SU-DHL-6 (cell line): ENCODE data around the gene TCF23.
"Not testable (repeated sequence)": the region's sequence is repeated elsewhere in the genome, so short reads cannot be mapped to it uniquely, and the experiment has no call there.

ENCODE experiments used
- H2AFZ ChIP-seq: fragments of 200-600 bp; sonication (generic); 2 replicates; pipeline ENCODE4 v1.6.1; 2014; ENCODE audit warnings: low read depth, mild to moderate bottlenecking, moderate library complexity, mixed read lengths, antibody characterized with exemption, low read length; ENCODE audit not compliant: severe bottlenecking
- H3F3A ChIP-seq: fragments of 200-600 bp; shearing (Covaris generic); 2 replicates; pipeline ENCODE4 v1.6.0; 2016; ENCODE audit warnings: antibody characterized with exemption, mild to moderate bottlenecking; ENCODE audit not compliant: insufficient read depth
- H3K27ac ChIP-seq: fragments of 200-600 bp; sonication (generic); 2 replicates; pipeline ENCODE4 v1.5.1; 2016; ENCODE audit warnings: low read depth, mild to moderate bottlenecking, low read length, moderate library complexity, mixed read lengths
- H3K27me3 ChIP-seq: fragments of 200-600 bp; sonication (generic), shearing (Covaris generic); 2 replicates; pipeline ENCODE4 v1.6.0; 2014; ENCODE audit warnings: mild to moderate bottlenecking, low read length
- H3K36me3 ChIP-seq: fragments of 200-600 bp; sonication (generic); 2 replicates; pipeline ENCODE4 v1.6.1; 2014; ENCODE audit warnings: mild to moderate bottlenecking, low read length, mixed read lengths
- H3K4me2 ChIP-seq: fragments of 300-600, 200-600 bp; shearing (Covaris generic), sonication (generic); 2 replicates; pipeline ENCODE4 v1.6.0; 2014; ENCODE audit warnings: low read length, low read depth, mild to moderate bottlenecking; ENCODE audit not compliant: poor library complexity, severe bottlenecking
- H3K4me3 ChIP-seq: fragments of 200-600 bp; sonication (generic); 2 replicates; pipeline ENCODE4 v1.5.1; 2014; ENCODE audit warnings: antibody characterized with exemption, low read length, mild to moderate bottlenecking, mixed read lengths; ENCODE audit not compliant: insufficient read depth, poor library complexity, severe bottlenecking
- H3K79me2 ChIP-seq: fragments of 200-600 bp; sonication (generic); 2 replicates; pipeline ENCODE4 v1.6.1; 2014; ENCODE audit warnings: mild to moderate bottlenecking, low read length, moderate library complexity; ENCODE audit not compliant: insufficient read depth
- H3K9ac ChIP-seq: fragments of 200-600 bp; sonication (generic); 2 replicates; pipeline ENCODE4 v1.7.0; 2014; ENCODE audit warnings: mild to moderate bottlenecking, low read length
- H3K9me2 ChIP-seq: fragments of 200-600 bp; sonication (generic); replicated peaks from 2 replicates; pipeline ENCODE4 v1.6.1; 2014; ENCODE audit warnings: low read length; ENCODE audit not compliant: insufficient read depth
- H3K9me3 ChIP-seq: fragments of 200-600 bp; sonication (generic); 2 replicates; pipeline ENCODE4 v1.6.1; 2014; ENCODE audit warnings: low read length, mixed read lengths; ENCODE audit not compliant: insufficient read depth
- H4K20me1 ChIP-seq: fragments of 200-600 bp; sonication (generic); 2 replicates; pipeline ENCODE4 v1.6.1; 2014; ENCODE audit warnings: low read depth, mild to moderate bottlenecking, antibody characterized with exemption, low read length, moderate library complexity, mixed read lengths
- EZH2phosphoT487 ChIP-seq: fragments of 200-600 bp; sonication (generic), shearing (Covaris generic); conservative IDR thresholded peaks from 2 replicates; pipeline ENCODE4 v1.6.1; 2018; ENCODE audit warnings: mild to moderate bottlenecking, antibody characterized with exemption, low read length, moderate library complexity, mixed read lengths
- TF ChIP-seq, protein P1 (sequence below): fragments of 200-600 bp; sonication (generic); IDR thresholded peaks from one replicate; pipeline ENCODE4 v1.5.1; 2017; ENCODE audit warnings: antibody characterized with exemption, mild to moderate bottlenecking, low read length, moderate library complexity; ENCODE audit not compliant: insufficient read depth, poor library complexity, severe bottlenecking

The TCF23 gene

DNA sequence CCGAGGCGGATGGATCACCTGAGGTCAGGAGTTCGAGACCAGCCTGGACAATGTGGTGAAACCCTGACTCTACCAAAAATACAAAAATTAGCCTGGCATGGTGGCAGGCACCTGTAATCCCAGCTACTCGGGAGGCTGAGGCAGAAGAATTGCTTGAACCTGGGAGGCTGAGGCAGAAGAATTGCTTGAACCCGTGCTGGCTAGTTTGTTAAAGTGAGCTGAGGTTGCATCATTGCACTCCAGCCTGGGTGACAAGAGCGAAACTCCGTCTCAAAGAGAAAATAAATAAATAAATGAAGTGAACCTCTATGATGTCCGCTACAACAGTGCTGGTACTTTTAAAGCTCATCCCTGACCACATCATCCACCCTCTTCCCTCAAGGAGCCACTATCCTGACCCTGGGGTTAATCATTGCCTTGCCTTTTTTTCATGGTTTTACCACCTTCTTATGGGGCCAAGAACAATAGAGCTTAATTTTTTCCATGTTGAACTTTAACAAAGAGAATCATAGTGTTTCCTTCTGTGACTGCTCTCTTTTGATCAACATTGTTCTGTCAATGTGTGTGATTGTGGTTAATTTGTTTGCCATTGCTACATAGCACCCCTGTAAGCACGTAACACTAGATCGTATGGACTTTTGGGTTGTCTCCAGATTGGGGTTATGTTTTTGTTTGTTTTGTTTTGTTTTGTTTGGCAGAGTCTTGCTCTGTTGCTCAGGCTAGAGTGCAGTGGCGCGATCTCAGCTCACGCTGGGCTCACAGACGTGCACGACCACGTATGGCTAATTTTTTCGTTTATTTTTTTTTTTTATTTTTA, 45.9 kb downstream of the TCF23 start:
- no peak overlapping the region for H3K9ac ChIP-seq
- H3K36me3 ChIP-seq = no peaks in the 10 kb centered on the region
- no peaks in the 10 kb centered on the region for H3K9me3 ChIP-seq
- H3F3A ChIP-seq = peaks cover 18% of the 10 kb centered on the region
- no peak overlapping the region for H3K4me2 ChIP-seq
- H3K4me3 ChIP-seq = no peak overlapping the region
- no peaks in the 10 kb centered on the region for H4K20me1 ChIP-seq
- TF ChIP-seq EZH2phosphoT487 = no peak
- TF ChIP-seq, protein P1, sequence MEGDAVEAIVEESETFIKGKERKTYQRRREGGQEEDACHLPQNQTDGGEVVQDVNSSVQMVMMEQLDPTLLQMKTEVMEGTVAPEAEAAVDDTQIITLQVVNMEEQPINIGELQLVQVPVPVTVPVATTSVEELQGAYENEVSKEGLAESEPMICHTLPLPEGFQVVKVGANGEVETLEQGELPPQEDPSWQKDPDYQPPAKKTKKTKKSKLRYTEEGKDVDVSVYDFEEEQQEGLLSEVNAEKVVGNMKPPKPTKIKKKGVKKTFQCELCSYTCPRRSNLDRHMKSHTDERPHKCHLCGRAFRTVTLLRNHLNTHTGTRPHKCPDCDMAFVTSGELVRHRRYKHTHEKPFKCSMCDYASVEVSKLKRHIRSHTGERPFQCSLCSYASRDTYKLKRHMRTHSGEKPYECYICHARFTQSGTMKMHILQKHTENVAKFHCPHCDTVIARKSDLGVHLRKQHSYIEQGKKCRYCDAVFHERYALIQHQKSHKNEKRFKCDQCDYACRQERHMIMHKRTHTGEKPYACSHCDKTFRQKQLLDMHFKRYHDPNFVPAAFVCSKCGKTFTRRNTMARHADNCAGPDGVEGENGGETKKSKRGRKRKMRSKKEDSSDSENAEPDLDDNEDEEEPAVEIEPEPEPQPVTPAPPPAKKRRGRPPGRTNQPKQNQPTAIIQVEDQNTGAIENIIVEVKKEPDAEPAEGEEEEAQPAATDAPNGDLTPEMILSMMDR = no peak
- H3K79me2 ChIP-seq = no peaks in the 10 kb centered on the region
- H2AFZ ChIP-seq = no peak overlapping the region
- H3K27ac ChIP-seq = no peak overlapping the region
- H3K9me2 ChIP-seq = no peaks in the 10 kb centered on the region
- H3K27me3 ChIP-seq = no peaks in the 10 kb centered on the region

DNA sequence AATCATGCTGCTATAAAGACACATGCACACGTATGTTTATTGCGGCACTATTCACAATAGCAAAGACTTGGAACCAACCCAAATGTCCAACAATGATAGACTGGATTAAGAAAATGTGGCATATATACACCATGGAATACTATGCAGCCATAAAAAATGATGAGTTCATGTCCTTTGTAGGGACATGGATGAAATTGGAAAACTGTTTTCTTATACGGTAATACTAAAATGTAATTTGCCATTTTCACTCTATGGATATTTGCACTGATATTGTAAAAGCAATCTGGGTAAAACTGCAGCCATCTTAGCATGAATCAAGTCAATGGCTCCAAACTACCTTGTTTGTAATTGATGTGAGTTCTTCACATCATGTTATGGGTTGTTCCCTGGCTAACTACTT, 47.0 kb downstream of the TCF23 start:
- peaks cover 18% of the 10 kb centered on the region for H3F3A ChIP-seq
- H3K4me2 ChIP-seq, H3K27ac ChIP-seq, H3K9me3 ChIP-seq, H3K79me2 ChIP-seq, H3K9ac ChIP-seq, H3K9me2 ChIP-seq, H3K27me3 ChIP-seq, H2AFZ ChIP-seq, H4K20me1 ChIP-seq, H3K4me3 ChIP-seq, H3K36me3 ChIP-seq: not testable (repeated sequence)

DNA sequence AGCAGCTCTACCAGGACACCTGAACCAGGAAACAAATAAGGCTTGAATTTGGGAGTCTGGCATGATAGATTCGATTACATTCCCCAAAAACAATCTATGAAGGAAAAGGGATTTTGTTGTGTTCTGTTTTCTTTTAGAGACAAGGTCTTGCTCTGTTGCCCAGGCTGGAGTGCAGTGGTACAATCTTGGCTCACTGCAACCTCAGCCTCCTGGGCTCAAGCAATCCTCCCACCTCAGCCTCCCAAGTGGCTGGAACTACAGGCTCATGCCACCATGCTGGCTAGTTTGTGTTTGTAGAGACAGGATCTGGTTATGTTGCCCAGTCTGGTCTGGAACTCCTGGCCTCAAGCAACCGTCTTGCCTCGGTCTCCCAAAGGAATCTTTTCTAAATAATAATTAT, 49.3 kb downstream of the TCF23 start:
- H3K27ac ChIP-seq, H3K9ac ChIP-seq, H3K4me3 ChIP-seq, H3K9me3 ChIP-seq, H4K20me1 ChIP-seq, H2AFZ ChIP-seq, H3K4me2 ChIP-seq, H3K9me2 ChIP-seq, H3K36me3 ChIP-seq, H3K79me2 ChIP-seq, H3K27me3 ChIP-seq: not testable (repeated sequence)
- H3F3A ChIP-seq = peaks cover 16% of the 10 kb centered on the region

DNA sequence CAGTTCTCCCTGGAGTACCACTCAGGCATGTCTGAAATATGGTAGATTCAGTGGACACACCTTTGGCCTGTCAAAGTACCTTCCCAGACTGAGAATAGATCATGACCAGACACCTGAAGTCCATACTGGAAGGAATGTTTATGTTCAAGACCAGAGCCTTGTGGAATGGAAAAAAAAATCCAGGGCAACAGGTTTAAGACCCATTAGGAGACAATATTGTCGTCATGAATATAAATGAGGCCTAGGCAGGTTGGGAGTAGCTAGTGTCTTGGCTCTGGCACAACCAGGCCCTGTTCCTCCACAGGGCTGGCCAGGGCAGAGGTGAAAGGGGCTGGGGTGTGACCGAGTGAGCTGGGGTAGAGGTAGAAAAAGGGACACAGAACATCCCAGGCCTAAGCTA, 49.8 kb downstream of the TCF23 start:
- Histone ChIP-seq H3K4me3 (no peak overlapping the region), H3K27ac (no peak overlapping the region), H3K9me3 (no peaks in the 10 kb centered on the region), H3K9me2 (no peaks in the 10 kb centered on the region), H3K9ac (no peak overlapping the region), H3K27me3 (no peaks in the 10 kb centered on the region), H3F3A (peaks cover 13% of the 10 kb centered on the region), H4K20me1 (no peaks in the 10 kb centered on the region), H3K36me3 (no peaks in the 10 kb centered on the region; the same call in 1 of the 2 replicates), H3K4me2 (no peak overlapping the region), H2AFZ (no peak overlapping the region), H3K79me2 (no peaks in the 10 kb centered on the region)
- no peak for TF ChIP-seq EZH2phosphoT487
- TF ChIP-seq, protein P1 = no peak
